ENCODE results near the gene ANO3.

GRCh38 chr11:26556582-26556981, 224.7 kb downstream of the ANO3 start:
- TF ChIP-seq CTCF (IDR thresholded peaks at IDR 0.05; ENCODE audit: low read depth, low read length) (no peak), POLR2A (IDR thresholded peaks at IDR 0.05; ENCODE audit: extremely low read depth, insufficient read length) (no peak), MYC (IDR thresholded peaks at IDR 0.05; ENCODE audit: low read depth, low read length) (no peak)
- TF ChIP-seq, protein P1, sequence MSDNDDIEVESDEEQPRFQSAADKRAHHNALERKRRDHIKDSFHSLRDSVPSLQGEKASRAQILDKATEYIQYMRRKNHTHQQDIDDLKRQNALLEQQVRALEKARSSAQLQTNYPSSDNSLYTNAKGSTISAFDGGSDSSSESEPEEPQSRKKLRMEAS (IDR thresholded peaks at IDR 0.05; ENCODE audit: low read depth, low read length): no peak

Data from NB4 (cell line).